Sigmoid colon (tissue), 7 donors: ENCODE data around the gene MMP1. TPM values are rescaled to one million over a fixed set of nuclear protein-coding genes. Genes with fewer than 3 reads are reported as not detected.

Source experiments
- DNase-seq: peaks from one replicate; pipeline ENCODE4 v3.0.0-alpha.2; 2019
- H3K27ac ChIP-seq, 4 donors: fragments of 200-600 bp; sonication (generic); one replicate each; pipeline ENCODE4 v1.5.1; 2016 to 2019; ENCODE audit warnings: mild to moderate bottlenecking in 1 of 4
- H3K27me3 ChIP-seq, 3 donors: fragments of 200-600 bp; sonication (generic); one replicate each; pipeline ENCODE4 v1.5.1; 2019; ENCODE audit warnings: mild to moderate bottlenecking in 1 of 3
- H3K36me3 ChIP-seq, 4 donors: fragments of 200-600 bp; sonication (generic); one replicate each; pipeline ENCODE4 v1.5.1; 2016 to 2019
- H3K4me1 ChIP-seq, 4 donors: fragments of 200-600 bp; sonication (generic); one replicate each; pipeline ENCODE4 v1.5.1; 2017 to 2019
- H3K4me3 ChIP-seq, 4 donors: fragments of 200-600 bp; sonication (generic); one replicate each; pipeline ENCODE4 v1.5.1; 2017 to 2019; ENCODE audit warnings: mild to moderate bottlenecking in 2 of 4, moderate library complexity in 1 of 4
- H3K9me3 ChIP-seq, 4 donors: fragments of 200-600 bp in 3 of 4; sonication (generic) in 3 of 4; one replicate each; pipeline versions ENCODE4 v1.5.1 to v1.6.1; 2013 to 2019
- CTCF ChIP-seq, 4 experiments: fragments of 450-650 bp in 3 of 4; fragments of 200-600 bp in 1 of 4; IDR thresholded peaks; one replicate each; pipeline ENCODE4 v1.5.1; 2016 to 2019; ENCODE audit warnings: antibody characterized with exemption in 4 of 4, mild to moderate bottlenecking in 3 of 4, moderate library complexity in 2 of 4
- EP300 ChIP-seq, 4 donors: sonication (generic); formaldehyde crosslinking; IDR thresholded peaks; one replicate each; pipeline ENCODE4 v1.6.1; 2017; ENCODE audit warnings: antibody characterized with exemption in 4 of 4
- POLR2A ChIP-seq, 2 donors: fragments of 450-650 bp; IDR thresholded peaks; one replicate each; pipeline ENCODE4 v1.6.1; 2016; ENCODE audit warnings: antibody characterized with exemption in 2 of 2, mild to moderate bottlenecking in 2 of 2, moderate library complexity in 2 of 2
- POLR2AphosphoS5 ChIP-seq, 4 donors: sonication (generic); formaldehyde crosslinking; IDR thresholded peaks; one replicate each; pipeline ENCODE4 v1.6.1; 2017; ENCODE audit warnings: antibody characterized with exemption in 4 of 4
- WGBS, 2 donors: extraction: QIAGEN DNeasy Blood & Tissue Kit; methylation state at CpG; one replicate each; pipeline ENCODE4 v1.1.7; 2013; 5-methylcytosine and 5-hydroxymethylcytosine counted together
- intact Hi-C: fragments of 100-400 bp; cut with DNase I; formaldehyde crosslinking; loops from one replicate; pipeline ENCODE4 v1.15.1; 2023
- polyA plus RNA-seq, 3 donors: library from polyadenylated mRNA; stranded (reverse); fragments of 200-250 nt; gene quantifications; one replicate each; pipeline ENCODE4 v1.2.3, GENCODE V29; 2013
- total RNA-seq, 4 donors: library from RNA; depleted of rRNA; stranded (reverse); fragments of >200 nt; gene quantifications; one replicate each; pipeline ENCODE4 v1.1.0, GENCODE V29; 2016
- donor health status: healthy with polysubstance abuse.
- donor health status: Bipolar disorder and iron deficiency.
- donor health status: healthy.

The MMP1 gene
- 1 to 10 TPM in 1 of 4 donors, not detected in 3; 1.8 TPM for total RNA-seq
- 1 to 10 TPM in 2 of 3 donors, under 1 TPM in 1; 0.60 to 5.3 (median 2.7) TPM for polyA plus RNA-seq

GRCh38 chr11:102798012-102798746 lies at the start of gene MMP1:
MMP1 (minus strand) TSS chr11:102798160; CDS start chr11:102798092, 68 bp downstream.
- H3K27ac ChIP-seq: no peak within 1 kb of the TSS
- H3K4me3 ChIP-seq: no peak within 1 kb of the TSS
- no peaks in the 10 kb centered on the region for H3K4me1 ChIP-seq
- TF ChIP-seq CTCF (IDR thresholded peaks at IDR 0.05) (no peak), EP300 (IDR thresholded peaks at IDR 0.05) (no peak), POLR2AphosphoS5 (IDR thresholded peaks at IDR 0.05) (no peak), POLR2A (IDR thresholded peaks at IDR 0.05) (no peak)
- DNase-seq: no peak
- intact Hi-C loops: no loop called here
- H3K9me3 ChIP-seq: no peaks in the 10 kb centered on the region
- WGBS, 2 donors: 87 to 90% methylated on average over 7 of the region's 7 CpGs
- H3K36me3 ChIP-seq: no peaks in the 10 kb centered on the region
- no peaks in the 10 kb centered on the region for H3K27me3 ChIP-seq

- Histone ChIP-seq H3K27me3 (no peaks in the 10 kb centered on the region), H3K4me1 (peaks cover 0 to 17% (median 6%) of the 10 kb centered on the region in 4 donors), H3K27ac (no peak overlapping the region), H3K36me3 (no peaks in the 10 kb centered on the region), H3K4me3 (no peak overlapping the region), H3K9me3 (no peaks in the 10 kb centered on the region)
- no peak for DNase-seq
- TF ChIP-seq POLR2A (IDR thresholded peaks at IDR 0.05): no peak
- intact Hi-C loops: no loop called here
- WGBS, 2 donors: 64 to 69% methylated on average over 3 of the region's 3 CpGs
Observed at GRCh38 chr11:102846292-102846691, 48.3 kb upstream of the MMP1 start.

GRCh38 chr11:102843489-102843888 lies 45.5 kb upstream of the MMP1 start, which contains the start of gene MMP3:
MMP3 (minus strand) TSS chr11:102843609; CDS start chr11:102843546, 63 bp downstream.
- Histone ChIP-seq H3K27me3 (no peaks in the 10 kb centered on the region), H3K4me1 (no peaks in the 10 kb centered on the region), H3K9me3 (no peaks in the 10 kb centered on the region), H3K27ac (no peak within 1 kb of the TSS), H3K4me3 (no peak within 1 kb of the TSS), H3K36me3 (no peaks in the 10 kb centered on the region)
- TF ChIP-seq POLR2AphosphoS5 (IDR thresholded peaks at IDR 0.05) (no peak), EP300 (IDR thresholded peaks at IDR 0.05) (no peak), POLR2A (IDR thresholded peaks at IDR 0.05) (no peak), CTCF (IDR thresholded peaks at IDR 0.05) (no peak)
- intact Hi-C loops: no loop called here
- 76 to 89% methylated on average over 4 of the region's 4 CpGs for WGBS, 2 donors
- no peak for DNase-seq

- no peaks in the 10 kb centered on the region for H3K9me3 ChIP-seq
- no peaks in the 10 kb centered on the region for H3K36me3 ChIP-seq
- WGBS, 2 donors: 52 to 67% methylated on average over 1 of the region's 1 CpG
- H3K4me1 ChIP-seq: no peaks in the 10 kb centered on the region
- H3K27me3 ChIP-seq: no peaks in the 10 kb centered on the region
- TF ChIP-seq POLR2AphosphoS5 (IDR thresholded peaks at IDR 0.05) (no peak), POLR2A (IDR thresholded peaks at IDR 0.05) (no peak), CTCF (IDR thresholded peaks at IDR 0.05) (no peak), EP300 (IDR thresholded peaks at IDR 0.05) (no peak)
- H3K4me3 ChIP-seq: no peak overlapping the region
- intact Hi-C loops: no loop called here
- no peak for DNase-seq
- no peak overlapping the region for H3K27ac ChIP-seq
Observed at GRCh38 chr11:102842930-102843329, 45.0 kb upstream of the MMP1 start.

- H3K4me1 ChIP-seq: peaks cover 0 to 18% (median 11%) of the 10 kb centered on the region in 4 donors
- H3K27ac ChIP-seq: no peak overlapping the region
- intact Hi-C loops: no loop called here
- H3K36me3 ChIP-seq: no peaks in the 10 kb centered on the region
- no peaks in the 10 kb centered on the region for H3K27me3 ChIP-seq
- WGBS, 2 donors: 75 to 80% methylated on average over 5 of the region's 5 CpGs
- TF ChIP-seq POLR2AphosphoS5 (IDR thresholded peaks at IDR 0.05) (no peak), CTCF (IDR thresholded peaks at IDR 0.05) (no peak), POLR2A (IDR thresholded peaks at IDR 0.05) (no peak), EP300 (IDR thresholded peaks at IDR 0.05) (no peak)
- no peaks in the 10 kb centered on the region for H3K9me3 ChIP-seq
- H3K4me3 ChIP-seq: no peak overlapping the region
- DNase-seq: no peak
Observed at GRCh38 chr11:102840018-102840417, 42.1 kb upstream of the MMP1 start.
